K562 (cell line): Measurements from ENCODE around the gene MRPL27. TPM values are rescaled to one million over a fixed set of nuclear protein-coding genes. Genes with fewer than 3 reads are reported as not detected.

Source experiments
- ETS2 ChIP-seq: IDR thresholded peaks from 2 replicates; pipeline ENCODE4 v1.6.1; 2016; ENCODE audit warnings: borderline replicate concordance, missing genetic modification characterization, mild to moderate bottlenecking, moderate library complexity, missing compliant biosample characterization; ENCODE audit not compliant: poor library complexity, severe bottlenecking
- HCFC1 ChIP-seq: IDR thresholded peaks from 2 replicates; pipeline ENCODE4 v1.6.1; 2012; ENCODE audit warnings: low read depth, low read length, improper control_type of control experiment
- MTF1 ChIP-seq: fragments of 250-450 bp; sonication (Bioruptor Pico); IDR thresholded peaks from 2 replicates; pipeline ENCODE4 v1.9.0; 2021; ENCODE audit warnings: moderate library complexity, mild to moderate bottlenecking, inconsistent platforms, borderline replicate concordance
- NCOA4 ChIP-seq: fragments of 450-650 bp; IDR thresholded peaks from 2 replicates; pipeline ENCODE4 v1.6.1; 2018; ENCODE audit warnings: mild to moderate bottlenecking; ENCODE audit not compliant: partially characterized antibody
- NRF1 ChIP-seq, 2 experiments: fragments of 450-650 bp; IDR thresholded peaks in 1 of 2; conservative IDR thresholded peaks in 1 of 2; 2 replicates each; pipeline ENCODE4 v1.6.1; 2014; ENCODE audit warnings: mild to moderate bottlenecking in 2 of 2
- NUFIP1 ChIP-seq: fragments of 450-650 bp; IDR thresholded peaks from 2 replicates; pipeline ENCODE4 v1.6.1; 2018; ENCODE audit not compliant: partially characterized antibody
- PCBP1 ChIP-seq: fragments of 200-400 bp; formaldehyde crosslinking; IDR thresholded peaks from 2 replicates; pipeline ENCODE4 v1.6.1; 2018; ENCODE audit warnings: mild to moderate bottlenecking, low read depth, low read length; ENCODE audit not compliant: poor library complexity, severe bottlenecking
- RAD51 ChIP-seq: fragments of 450-650 bp; IDR thresholded peaks from 2 replicates; pipeline ENCODE4 v1.7.1; 2016; ENCODE audit warnings: low read depth, mild to moderate bottlenecking, borderline replicate concordance
- SMAD2 ChIP-seq: fragments of 150-350 bp; IDR thresholded peaks from 2 replicates; pipeline ENCODE4 v1.6.1; 2014; ENCODE audit warnings: low read depth, mild to moderate bottlenecking, low read length
- SOX6 ChIP-seq: fragments of 450-650 bp; IDR thresholded peaks from 2 replicates; pipeline ENCODE4 v1.6.1; 2014; ENCODE audit warnings: mild to moderate bottlenecking
- TCFL5 ChIP-seq: fragments of 250-450 bp; sonication (Bioruptor Pico); conservative IDR thresholded peaks from 2 replicates; pipeline ENCODE4 v1.6.1; 2021; ENCODE audit warnings: mild to moderate bottlenecking, moderate library complexity, matching md5 sums
- TSC22D4 ChIP-seq: fragments of 450-650 bp; IDR thresholded peaks from 2 replicates; pipeline ENCODE4 v1.6.1; 2016; ENCODE audit warnings: missing genetic modification characterization, missing biosample characterization, control low read depth
- ZNF174 ChIP-seq: fragments of 250-450 bp; sonication (Bioruptor Pico); IDR thresholded peaks from 2 replicates; pipeline ENCODE4 v1.4.0; 2020; ENCODE audit warnings: mild to moderate bottlenecking
- ZNF311 ChIP-seq: fragments of 250-450 bp; sonication (Bioruptor Pico); IDR thresholded peaks from 2 replicates; pipeline ENCODE4 v1.4.0; 2020; ENCODE audit warnings: mild to moderate bottlenecking, moderate library complexity
- ZNF384 ChIP-seq: IDR thresholded peaks from 2 replicates; pipeline ENCODE4 v1.6.1; 2012; ENCODE audit warnings: low read depth, low read length, improper control_type of control experiment
- ZNF445 ChIP-seq: fragments of 250-450 bp; sonication (Bioruptor Pico); IDR thresholded peaks from 2 replicates; pipeline ENCODE4 v1.4.0; 2020; ENCODE audit warnings: low read depth, mild to moderate bottlenecking, moderate library complexity
- ZNF586 ChIP-seq: fragments of 450-650 bp; formaldehyde crosslinking; conservative IDR thresholded peaks from 2 replicates; pipeline ENCODE4 v1.4.0; 2020; ENCODE audit warnings: mild to moderate bottlenecking, moderate library complexity
- ZNF75A ChIP-seq: fragments of 450-650 bp; formaldehyde crosslinking; IDR thresholded peaks from 2 replicates; pipeline ENCODE4 v1.4.0; 2020; ENCODE audit warnings: mild to moderate bottlenecking
- polyA plus RNA-seq, 8 experiments: library from polyadenylated mRNA; depleted of rRNA in 4 of 8; stranded (reverse) in 5 of 8; unstranded in 3 of 8; fragments of >200 nt; fragmentation: Nextera tagmentation in 2 of 8; fragmentation: Illumina TruSeq in 1 of 8; extraction: Ambion mirVana in 2 of 8; extraction: Trizol in 1 of 8; gene quantifications; 2 replicates each; pipeline versions ENCODE4 v1.2.1 to v1.2.3, GENCODE V29; 2011 to 2014; ENCODE audit warnings: inconsistent platforms in 1 of 8, missing spikeins in 1 of 8
- total RNA-seq, 7 experiments: library from RNA; depleted of rRNA in 6 of 7; stranded (reverse); fragments of >200 nt in 6 of 7; fragmentation: Illumina TruSeq in 2 of 7; extraction: Trizol in 2 of 7; gene quantifications; 2 replicates each; pipeline versions ENCODE4 v1.2.1 to v1.2.3, GENCODE V29; 2011 to 2021; ENCODE audit warnings: low replicate concordance in 1 of 7
- TF ChIP-seq, protein P1 (sequence below): fragments of 450-650 bp; formaldehyde crosslinking; IDR thresholded peaks from 2 replicates; pipeline ENCODE4 v1.4.0; 2020; ENCODE audit warnings: mild to moderate bottlenecking, mixed read lengths
- TF ChIP-seq, protein P2 (sequence below): fragments of 450-650 bp; IDR thresholded peaks from 2 replicates; pipeline ENCODE4 v1.6.1; 2016; ENCODE audit warnings: missing biosample characterization, missing genetic modification characterization
- TF ChIP-seq, protein P3 (sequence below): fragments of 250-450 bp; sonication (Bioruptor Pico); IDR thresholded peaks from 2 replicates; pipeline ENCODE4 v1.9.0; 2021; ENCODE audit warnings: mild to moderate bottlenecking
- TF ChIP-seq, protein P4 (sequence below): sonication (generic); formaldehyde crosslinking; IDR thresholded peaks from 2 replicates; pipeline ENCODE4 v1.4.0; 2020; ENCODE audit warnings: mild to moderate bottlenecking, missing genetic modification reagents
- TF ChIP-seq, protein P5 (sequence below): sonication (generic); formaldehyde crosslinking; IDR thresholded peaks from 2 replicates; pipeline ENCODE4 v1.8.0; 2022; ENCODE audit warnings: mild to moderate bottlenecking, missing genetic modification reagents

Gene MRPL27
- total and polyA plus RNA-seq, 9 of the 15 experiments (the other 6 are each of a cell fraction or from before 2014, with no cell fraction given): 96.3 to 401 (median 142) TPM

DNA sequence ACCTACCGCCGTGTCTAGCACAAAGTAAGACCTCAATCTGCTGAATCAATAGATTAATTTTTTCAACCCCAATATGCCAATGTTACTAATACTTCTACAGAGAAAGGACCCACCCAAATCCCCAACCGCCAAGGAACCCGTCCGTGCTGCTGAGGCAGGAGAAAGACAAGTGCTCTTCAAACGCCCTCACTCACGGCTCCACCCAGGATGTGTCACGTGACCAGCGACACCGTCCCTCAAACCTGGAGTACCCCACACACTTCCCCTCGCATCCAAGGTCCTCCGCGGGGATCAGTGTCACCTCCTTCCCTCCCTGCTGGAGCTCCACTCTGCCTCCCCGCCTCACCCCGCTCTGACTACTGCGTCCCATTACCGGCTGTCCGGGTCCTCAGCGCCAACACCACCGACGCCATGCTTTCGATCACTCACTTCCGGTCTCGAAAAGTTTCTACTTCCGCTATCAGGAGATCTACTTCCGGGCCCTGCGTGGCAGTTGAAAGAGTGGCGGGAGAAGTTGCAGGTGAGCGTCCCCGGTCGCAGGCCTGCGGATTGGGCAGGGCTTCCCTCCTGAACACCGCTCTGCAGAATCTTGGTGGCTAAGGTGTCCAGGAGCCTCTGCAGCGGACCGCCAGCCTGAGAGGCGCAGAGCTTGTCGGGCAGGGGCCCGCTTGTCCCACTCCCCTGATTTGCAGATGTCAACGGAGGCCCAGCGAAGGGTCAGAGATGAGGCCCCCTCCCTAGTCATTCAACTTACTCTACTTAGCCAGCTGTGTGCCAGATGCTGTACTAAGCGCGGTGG lies at the start of gene MRPL27, which contains the start of gene EME1 (continued):
- TF ChIP-seq NRF1 (conservative IDR thresholded peaks at IDR 0.05 in 1 of 2, IDR thresholded peaks at IDR 0.05 in 1 of 2) (peak in 1 of 2 experiments; percentile 42; a peak in 3 of 4 replicates), SMAD2 (no peak), NUFIP1 (peak; percentile 67), ZNF75A (CRISPR knock-in tag) (0 out of 2 replicates have a peak, but pooled peaks have one; percentile 31), HCFC1 (peak; percentile 77), PCBP1 (no peak), TSC22D4 (tag) (no peak), RAD51 (peak; percentile 100), ZNF384 (no peak), ZNF586 (CRISPR knock-in tag) (no peak), SOX6 (0 out of 2 replicates have a peak, but pooled peaks have one; percentile 41), ZNF174 (CRISPR knock-in tag) (no peak), ETS2 (tag) (no peak), MTF1 (CRISPR knock-in tag) (no peak), ZNF311 (CRISPR knock-in tag) (0 out of 2 replicates have a peak, but pooled peaks have one; percentile 44), NCOA4 (no peak), TCFL5 (CRISPR knock-in tag) (no peak), ZNF445 (CRISPR knock-in tag) (no peak)
- TF ChIP-seq, protein P1, sequence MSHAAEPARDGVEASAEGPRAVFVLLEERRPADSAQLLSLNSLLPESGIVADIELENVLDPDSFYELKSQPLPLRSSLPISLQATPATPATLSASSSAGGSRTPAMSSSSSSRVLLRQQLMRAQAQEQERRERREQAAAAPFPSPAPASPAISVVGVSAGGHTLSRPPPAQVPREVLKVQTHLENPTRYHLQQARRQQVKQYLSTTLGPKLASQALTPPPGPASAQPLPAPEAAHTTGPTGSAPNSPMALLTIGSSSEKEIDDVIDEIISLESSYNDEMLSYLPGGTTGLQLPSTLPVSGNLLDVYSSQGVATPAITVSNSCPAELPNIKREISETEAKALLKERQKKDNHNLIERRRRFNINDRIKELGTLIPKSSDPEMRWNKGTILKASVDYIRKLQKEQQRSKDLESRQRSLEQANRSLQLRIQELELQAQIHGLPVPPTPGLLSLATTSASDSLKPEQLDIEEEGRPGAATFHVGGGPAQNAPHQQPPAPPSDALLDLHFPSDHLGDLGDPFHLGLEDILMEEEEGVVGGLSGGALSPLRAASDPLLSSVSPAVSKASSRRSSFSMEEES (CRISPR knock-in tag): peak; percentile 99
- TF ChIP-seq, protein P2, sequence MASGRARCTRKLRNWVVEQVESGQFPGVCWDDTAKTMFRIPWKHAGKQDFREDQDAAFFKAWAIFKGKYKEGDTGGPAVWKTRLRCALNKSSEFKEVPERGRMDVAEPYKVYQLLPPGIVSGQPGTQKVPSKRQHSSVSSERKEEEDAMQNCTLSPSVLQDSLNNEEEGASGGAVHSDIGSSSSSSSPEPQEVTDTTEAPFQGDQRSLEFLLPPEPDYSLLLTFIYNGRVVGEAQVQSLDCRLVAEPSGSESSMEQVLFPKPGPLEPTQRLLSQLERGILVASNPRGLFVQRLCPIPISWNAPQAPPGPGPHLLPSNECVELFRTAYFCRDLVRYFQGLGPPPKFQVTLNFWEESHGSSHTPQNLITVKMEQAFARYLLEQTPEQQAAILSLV (tag): no peak
- TF ChIP-seq, protein P3, sequence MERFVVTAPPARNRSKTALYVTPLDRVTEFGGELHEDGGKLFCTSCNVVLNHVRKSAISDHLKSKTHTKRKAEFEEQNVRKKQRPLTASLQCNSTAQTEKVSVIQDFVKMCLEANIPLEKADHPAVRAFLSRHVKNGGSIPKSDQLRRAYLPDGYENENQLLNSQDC (CRISPR knock-in tag): no peak
- TF ChIP-seq, protein P4, sequence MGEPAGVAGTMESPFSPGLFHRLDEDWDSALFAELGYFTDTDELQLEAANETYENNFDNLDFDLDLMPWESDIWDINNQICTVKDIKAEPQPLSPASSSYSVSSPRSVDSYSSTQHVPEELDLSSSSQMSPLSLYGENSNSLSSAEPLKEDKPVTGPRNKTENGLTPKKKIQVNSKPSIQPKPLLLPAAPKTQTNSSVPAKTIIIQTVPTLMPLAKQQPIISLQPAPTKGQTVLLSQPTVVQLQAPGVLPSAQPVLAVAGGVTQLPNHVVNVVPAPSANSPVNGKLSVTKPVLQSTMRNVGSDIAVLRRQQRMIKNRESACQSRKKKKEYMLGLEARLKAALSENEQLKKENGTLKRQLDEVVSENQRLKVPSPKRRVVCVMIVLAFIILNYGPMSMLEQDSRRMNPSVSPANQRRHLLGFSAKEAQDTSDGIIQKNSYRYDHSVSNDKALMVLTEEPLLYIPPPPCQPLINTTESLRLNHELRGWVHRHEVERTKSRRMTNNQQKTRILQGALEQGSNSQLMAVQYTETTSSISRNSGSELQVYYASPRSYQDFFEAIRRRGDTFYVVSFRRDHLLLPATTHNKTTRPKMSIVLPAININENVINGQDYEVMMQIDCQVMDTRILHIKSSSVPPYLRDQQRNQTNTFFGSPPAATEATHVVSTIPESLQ: peak; percentile 84; the same call in 1 of the 2 replicates
- TF ChIP-seq, protein P5, sequence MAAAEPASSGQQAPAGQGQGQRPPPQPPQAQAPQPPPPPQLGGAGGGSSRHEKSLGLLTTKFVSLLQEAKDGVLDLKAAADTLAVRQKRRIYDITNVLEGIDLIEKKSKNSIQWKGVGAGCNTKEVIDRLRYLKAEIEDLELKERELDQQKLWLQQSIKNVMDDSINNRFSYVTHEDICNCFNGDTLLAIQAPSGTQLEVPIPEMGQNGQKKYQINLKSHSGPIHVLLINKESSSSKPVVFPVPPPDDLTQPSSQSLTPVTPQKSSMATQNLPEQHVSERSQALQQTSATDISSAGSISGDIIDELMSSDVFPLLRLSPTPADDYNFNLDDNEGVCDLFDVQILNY: no peak
